ENCODE data around the gene PER1. TPM values are rescaled to one million over a fixed set of nuclear protein-coding genes. Genes with fewer than 3 reads are reported as not detected.

PER1 gene
- total and polyA plus RNA-seq, 7 donors = 30.5 to 153 (median 67.6) TPM

DNA sequence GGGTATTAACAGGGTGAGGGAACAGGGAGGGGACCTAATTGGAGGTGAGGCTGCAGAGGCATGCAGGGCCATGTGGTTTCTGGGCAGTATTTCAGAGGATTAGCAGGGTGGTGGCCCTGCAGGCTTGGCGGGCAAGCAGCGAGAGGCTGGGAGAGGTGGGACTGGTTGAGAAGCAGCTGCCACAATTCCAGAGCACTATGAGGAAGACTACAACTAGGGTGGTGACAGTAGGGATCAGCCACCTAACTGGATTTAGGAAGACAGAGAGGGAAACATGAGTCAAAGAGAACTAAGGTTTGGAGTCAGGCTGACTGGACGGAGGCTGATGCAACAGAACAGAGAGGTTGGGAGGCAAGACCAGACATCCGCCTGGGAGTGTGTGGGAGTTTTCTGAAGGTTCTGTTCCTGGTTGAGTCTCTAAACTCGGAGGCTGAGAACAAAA lies 46.2 kb downstream of the PER1 start:
- intact Hi-C loops (cut with DNase I) = no loop called here
- no peak overlapping the region for H3K27ac ChIP-seq
- no peak overlapping the region for H3K4me3 ChIP-seq
- 74 to 82% methylated on average over 5 of the region's 5 CpGs for WGBS, 2 donors
- H3K4me1 ChIP-seq = peaks cover 0 to 10% (median 8%) of the 10 kb centered on the region in 4 donors
- no peak for DNase-seq
- no peaks in the 10 kb centered on the region for H3K9me3 ChIP-seq
- H3K36me3 ChIP-seq = no peaks in the 10 kb centered on the region
- H3K27me3 ChIP-seq = peaks cover 14 to 31% (median 30%) of the 10 kb centered on the region in 3 donors
- TF ChIP-seq POLR2A (IDR thresholded peaks at IDR 0.05) = no peak
- TF ChIP-seq POLR2AphosphoS5 (IDR thresholded peaks at IDR 0.05) = no peak
- no peak for TF ChIP-seq EP300 (IDR thresholded peaks at IDR 0.05)
- TF ChIP-seq CTCF (IDR thresholded peaks at IDR 0.05) = no peak

GRCh38 chr17:8104911-8105310 lies 47.3 kb downstream of the PER1 start:
- Histone ChIP-seq H3K27ac (no peak overlapping the region), H3K27me3 (peaks cover 4 to 20% (median 20%) of the 10 kb centered on the region in 3 donors), H3K4me3 (no peak overlapping the region), H3K36me3 (no peaks in the 10 kb centered on the region), H3K4me1 (peaks cover 0 to 5% (median 4%) of the 10 kb centered on the region in 4 donors), H3K9me3 (no peaks in the 10 kb centered on the region)
- 72 to 89% methylated on average over 8 of the region's 8 CpGs for WGBS, 2 donors
- intact Hi-C loops (cut with DNase I) = no loop called here
- no peak for TF ChIP-seq POLR2A (IDR thresholded peaks at IDR 0.05)
- TF ChIP-seq EP300 (IDR thresholded peaks at IDR 0.05) = no peak
- no peak for TF ChIP-seq POLR2AphosphoS5 (IDR thresholded peaks at IDR 0.05)
- no peak for TF ChIP-seq CTCF (IDR thresholded peaks at IDR 0.05)
- DNase-seq = no peak

DNA sequence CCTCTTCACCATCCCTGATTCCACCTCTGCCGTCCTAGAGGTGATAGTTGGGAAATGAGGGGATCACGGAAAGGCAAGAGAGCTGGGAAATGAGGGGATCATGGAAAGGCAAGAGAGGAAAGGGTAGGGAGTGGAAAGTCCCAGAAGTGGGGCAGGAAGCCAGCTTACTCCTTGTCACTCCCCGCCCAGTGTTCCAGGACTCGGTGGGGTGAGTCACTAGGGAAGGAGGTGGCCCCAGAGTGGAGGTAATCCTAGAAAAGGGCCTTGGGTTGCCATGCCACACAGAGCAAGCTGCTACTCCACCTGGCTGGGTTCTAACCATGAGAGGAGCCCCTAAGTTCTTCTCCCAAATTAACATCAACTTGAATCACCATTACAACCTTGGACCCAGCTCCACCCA lies 48.7 kb downstream of the PER1 start:
- H3K27me3 ChIP-seq = peaks cover 0 to 7% (median 6%) of the 10 kb centered on the region in 3 donors
- no peak overlapping the region for H3K4me3 ChIP-seq
- H3K4me1 ChIP-seq = no peaks in the 10 kb centered on the region
- peak; percentile 27 for DNase-seq
- H3K9me3 ChIP-seq = no peaks in the 10 kb centered on the region
- 62 to 85% methylated on average over 4 of the region's 4 CpGs for WGBS, 2 donors
- H3K36me3 ChIP-seq = no peaks in the 10 kb centered on the region
- H3K27ac ChIP-seq = no peak overlapping the region
- TF ChIP-seq POLR2AphosphoS5 (IDR thresholded peaks at IDR 0.05) = no peak
- TF ChIP-seq CTCF (IDR thresholded peaks at IDR 0.05) = no peak
- TF ChIP-seq EP300 (IDR thresholded peaks at IDR 0.05) = no peak
- no peak for TF ChIP-seq POLR2A (IDR thresholded peaks at IDR 0.05)
- intact Hi-C loops (cut with DNase I) = no loop called here

GRCh38 chr17:8101721-8102120 lies 50.5 kb downstream of the PER1 start:
- no peaks in the 10 kb centered on the region for H3K4me1 ChIP-seq
- H3K36me3 ChIP-seq = no peaks in the 10 kb centered on the region
- TF ChIP-seq CTCF (IDR thresholded peaks at IDR 0.05) (no peak), EP300 (IDR thresholded peaks at IDR 0.05) (no peak), POLR2A (IDR thresholded peaks at IDR 0.05) (no peak), POLR2AphosphoS5 (IDR thresholded peaks at IDR 0.05) (no peak)
- WGBS, 2 donors = 75 to 89% methylated on average over 6 of the region's 6 CpGs
- H3K4me3 ChIP-seq = no peak overlapping the region
- DNase-seq = peak; percentile 40
- intact Hi-C loops (cut with DNase I) = no loop called here
- no peaks in the 10 kb centered on the region for H3K27me3 ChIP-seq
- no peak overlapping the region for H3K27ac ChIP-seq
- H3K9me3 ChIP-seq = no peaks in the 10 kb centered on the region

- Histone ChIP-seq H3K4me3 (no peak overlapping the region), H3K9me3 (no peaks in the 10 kb centered on the region), H3K27me3 (peaks cover 0 to 5% (median 0%) of the 10 kb centered on the region in 3 donors), H3K4me1 (no peaks in the 10 kb centered on the region), H3K36me3 (no peaks in the 10 kb centered on the region), H3K27ac (no peak overlapping the region)
- no peak for DNase-seq
- intact Hi-C loops (cut with DNase I) = no loop called here
- 71 to 81% methylated on average over 2 of the region's 2 CpGs for WGBS, 2 donors
- TF ChIP-seq POLR2AphosphoS5 (IDR thresholded peaks at IDR 0.05) = no peak
- no peak for TF ChIP-seq POLR2A (IDR thresholded peaks at IDR 0.05)
- no peak for TF ChIP-seq CTCF (IDR thresholded peaks at IDR 0.05)
- TF ChIP-seq EP300 (IDR thresholded peaks at IDR 0.05) = no peak
Observed at GRCh38 chr17:8100763-8101162, 51.4 kb downstream of the PER1 start.

All from sigmoid colon (tissue), 7 donors.